ENCODE results near the gene OR10W1. TPM values are rescaled to one million over a fixed set of nuclear protein-coding genes. Genes with fewer than 3 reads are reported as not detected.

The OR10W1 gene
- total and polyA plus RNA-seq, 2 experiments from 2014 or later = not detected

- no peak for DNase-seq (ENCODE audit: low read depth in 1 of 2, low spot score in 1 of 2)
- Histone ChIP-seq H3K4me3 (no peak overlapping the region), H3K4me1 (ENCODE audit: low read depth) (no peaks in the 10 kb centered on the region), H3K9me3 (ENCODE audit: low read depth) (no peaks in the 10 kb centered on the region), H3K36me3 (no peaks in the 10 kb centered on the region), H3K27ac (no peak overlapping the region), H3K27me3 (no peaks in the 10 kb centered on the region)
- TF ChIP-seq CTCF (IDR thresholded peaks at IDR 0.05; ENCODE audit: low read depth, low read length) = no peak
Measured at GRCh38 chr11:58285483-58286040, 17.5 kb upstream of the OR10W1 start.

GRCh38 chr11:58276151-58276550 is 8.1 kb upstream of the OR10W1 start:
- H3K4me1 ChIP-seq (ENCODE audit: low read depth) = no peaks in the 10 kb centered on the region
- no peak overlapping the region for H3K27ac ChIP-seq
- H3K9me3 ChIP-seq (ENCODE audit: low read depth) = no peaks in the 10 kb centered on the region
- H3K36me3 ChIP-seq = no peaks in the 10 kb centered on the region
- DNase-seq (ENCODE audit: low read depth in 1 of 2, low spot score in 1 of 2) = no peak
- peaks cover 3% of the 10 kb centered on the region for H3K27me3 ChIP-seq
- TF ChIP-seq CTCF (IDR thresholded peaks at IDR 0.05; ENCODE audit: low read depth, low read length) = no peak
- H3K4me3 ChIP-seq = no peak overlapping the region

GRCh38 chr11:58275002-58275401 is 6.9 kb upstream of the OR10W1 start:
- H3K36me3 ChIP-seq = no peaks in the 10 kb centered on the region
- no peaks in the 10 kb centered on the region for H3K9me3 ChIP-seq (ENCODE audit: low read depth)
- TF ChIP-seq CTCF (IDR thresholded peaks at IDR 0.05; ENCODE audit: low read depth, low read length) = no peak
- no peak overlapping the region for H3K4me3 ChIP-seq
- DNase-seq (ENCODE audit: low read depth in 1 of 2, low spot score in 1 of 2) = no peak
- H3K27ac ChIP-seq = no peak overlapping the region
- no peaks in the 10 kb centered on the region for H3K4me1 ChIP-seq (ENCODE audit: low read depth)
- peaks cover 3% of the 10 kb centered on the region for H3K27me3 ChIP-seq

- Histone ChIP-seq H3K27ac (no peak overlapping the region), H3K36me3 (no peaks in the 10 kb centered on the region), H3K4me3 (no peak overlapping the region), H3K9me3 (ENCODE audit: low read depth) (no peaks in the 10 kb centered on the region), H3K4me1 (ENCODE audit: low read depth) (no peaks in the 10 kb centered on the region), H3K27me3 (no peaks in the 10 kb centered on the region)
- TF ChIP-seq CTCF (IDR thresholded peaks at IDR 0.05; ENCODE audit: low read depth, low read length) = no peak
- DNase-seq (ENCODE audit: low read depth in 1 of 2, low spot score in 1 of 2) = no peak
Measured at GRCh38 chr11:58259983-58260382, 8.1 kb downstream of the OR10W1 start.

GRCh38 chr11:58254936-58255335 is 13.1 kb downstream of the OR10W1 start:
- no peak for TF ChIP-seq CTCF (IDR thresholded peaks at IDR 0.05; ENCODE audit: low read depth, low read length)
- no peak overlapping the region for H3K4me3 ChIP-seq
- no peak for DNase-seq (ENCODE audit: low read depth in 1 of 2, low spot score in 1 of 2)
- H3K9me3 ChIP-seq (ENCODE audit: low read depth) = no peaks in the 10 kb centered on the region
- H3K36me3 ChIP-seq = no peaks in the 10 kb centered on the region
- no peaks in the 10 kb centered on the region for H3K27me3 ChIP-seq
- no peak overlapping the region for H3K27ac ChIP-seq
- no peaks in the 10 kb centered on the region for H3K4me1 ChIP-seq (ENCODE audit: low read depth)

- Histone ChIP-seq H3K4me1 (ENCODE audit: low read depth) (no peaks in the 10 kb centered on the region), H3K27me3 (no peaks in the 10 kb centered on the region), H3K36me3 (no peaks in the 10 kb centered on the region), H3K9me3 (ENCODE audit: low read depth) (no peaks in the 10 kb centered on the region), H3K4me3 (no peak overlapping the region), H3K27ac (no peak overlapping the region)
- no peak for DNase-seq (ENCODE audit: low read depth in 1 of 2, low spot score in 1 of 2)
- no peak for TF ChIP-seq CTCF (IDR thresholded peaks at IDR 0.05; ENCODE audit: low read depth, low read length)
Measured at GRCh38 chr11:58243954-58244353, 24.1 kb downstream of the OR10W1 start.
